ENCODE measurements around the gene GSDME.

DNA sequence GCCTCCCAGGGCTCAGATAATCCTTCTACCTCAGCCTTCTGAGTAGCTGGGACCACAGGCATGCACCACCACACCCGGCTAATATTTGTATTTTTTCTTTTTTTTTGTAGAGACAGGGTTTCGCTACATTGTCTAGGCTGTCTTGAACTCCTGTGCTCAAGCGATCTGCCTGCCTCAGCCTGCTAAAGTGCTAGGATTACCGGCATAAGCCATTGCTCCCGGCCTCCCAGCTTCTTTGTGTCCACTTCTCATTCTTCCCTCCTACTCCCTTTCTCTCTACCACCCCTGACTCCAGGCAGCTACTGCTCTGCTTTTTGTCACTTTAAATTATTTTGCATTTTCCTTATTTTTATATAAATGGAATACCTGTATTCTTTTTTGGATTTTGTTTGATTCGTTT is 100.7 kb downstream of the GSDME start:
- TF ChIP-seq EZH2 (IDR thresholded peaks at IDR 0.05; ENCODE audit: borderline replicate concordance), result no peak
- TF ChIP-seq, protein P1, sequence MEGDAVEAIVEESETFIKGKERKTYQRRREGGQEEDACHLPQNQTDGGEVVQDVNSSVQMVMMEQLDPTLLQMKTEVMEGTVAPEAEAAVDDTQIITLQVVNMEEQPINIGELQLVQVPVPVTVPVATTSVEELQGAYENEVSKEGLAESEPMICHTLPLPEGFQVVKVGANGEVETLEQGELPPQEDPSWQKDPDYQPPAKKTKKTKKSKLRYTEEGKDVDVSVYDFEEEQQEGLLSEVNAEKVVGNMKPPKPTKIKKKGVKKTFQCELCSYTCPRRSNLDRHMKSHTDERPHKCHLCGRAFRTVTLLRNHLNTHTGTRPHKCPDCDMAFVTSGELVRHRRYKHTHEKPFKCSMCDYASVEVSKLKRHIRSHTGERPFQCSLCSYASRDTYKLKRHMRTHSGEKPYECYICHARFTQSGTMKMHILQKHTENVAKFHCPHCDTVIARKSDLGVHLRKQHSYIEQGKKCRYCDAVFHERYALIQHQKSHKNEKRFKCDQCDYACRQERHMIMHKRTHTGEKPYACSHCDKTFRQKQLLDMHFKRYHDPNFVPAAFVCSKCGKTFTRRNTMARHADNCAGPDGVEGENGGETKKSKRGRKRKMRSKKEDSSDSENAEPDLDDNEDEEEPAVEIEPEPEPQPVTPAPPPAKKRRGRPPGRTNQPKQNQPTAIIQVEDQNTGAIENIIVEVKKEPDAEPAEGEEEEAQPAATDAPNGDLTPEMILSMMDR (IDR thresholded peaks at IDR 0.05; ENCODE audit: poor library complexity), result no peak
